GM19468 (cell line): ENCODE data around the gene ZBED2.
A peak's percentile ranks its signal among the peaks of the same experiment; 100 is the strongest.

ENCODE experiments used
- ATAC-seq: cut with Tn5 transposase; IDR thresholded peaks from one replicate; pipeline ENCODE4 v1.9.1; 2021; ENCODE audit warnings: mild to moderate bottlenecking, moderate library complexity, moderate number of reproducible peaks; ENCODE audit not compliant: unreplicated experiment; ENCODE audit errors: extremely low read depth

Gene ZBED2

DNA sequence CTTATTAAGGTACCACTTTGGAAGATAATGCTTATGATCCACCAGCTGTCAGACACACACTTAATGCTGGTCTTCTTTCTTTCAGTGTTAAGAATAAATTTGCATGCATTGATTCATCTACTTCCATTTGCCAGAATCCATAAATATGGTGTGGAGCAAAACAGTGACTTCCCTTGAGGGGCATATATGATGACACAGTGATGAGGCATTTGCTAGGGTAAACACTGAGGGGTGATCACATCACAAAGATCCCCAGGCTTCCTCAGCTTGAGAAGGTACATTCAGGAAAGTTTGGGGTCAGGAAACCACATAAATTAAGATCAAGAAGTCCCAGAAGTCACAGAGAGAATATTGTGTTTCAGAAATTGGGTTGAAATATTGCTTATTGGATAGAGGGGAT, 9.9 kb upstream of the ZBED2 start:
- no peak for ATAC-seq

DNA sequence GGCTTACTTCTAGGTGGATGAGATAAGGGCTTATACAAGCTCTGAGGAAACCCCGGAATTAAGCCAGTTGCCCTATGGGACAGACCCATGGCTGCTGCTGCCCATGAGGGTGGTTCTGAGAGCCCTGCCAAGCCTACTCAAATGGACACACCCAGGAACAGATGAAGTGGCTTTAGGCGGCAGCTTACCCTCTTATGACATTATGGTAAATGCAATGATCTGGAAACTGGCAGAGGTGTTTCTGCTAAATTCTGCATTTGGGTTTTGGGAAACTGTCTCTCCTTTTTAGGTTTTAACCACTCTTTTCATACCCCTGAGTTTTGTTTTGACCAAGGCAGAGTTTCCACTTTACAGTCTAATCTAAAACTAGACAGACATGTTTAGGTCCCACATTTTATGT, 9.0 kb upstream of the ZBED2 start:
- ATAC-seq: peak; percentile 12

DNA sequence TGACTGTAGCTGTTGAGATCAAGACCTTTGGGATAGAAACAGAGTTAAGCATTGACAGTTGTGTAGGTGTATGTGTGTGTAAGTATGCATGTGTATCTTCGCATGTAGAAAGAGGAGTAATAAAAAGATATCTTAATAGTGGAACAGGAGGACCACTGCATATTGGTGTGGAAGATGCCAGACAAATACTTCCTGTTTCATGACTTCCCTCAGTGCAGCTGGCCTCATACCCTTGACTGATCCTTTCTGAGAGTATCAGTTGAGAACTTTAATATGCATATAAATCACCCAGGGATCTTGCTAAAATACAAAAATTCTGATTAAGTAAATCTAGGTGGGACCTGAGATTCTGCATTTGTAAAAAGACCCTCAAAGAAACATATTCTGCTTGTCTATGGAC, 8.5 kb upstream of the ZBED2 start:
- ATAC-seq: peak; percentile 72

DNA sequence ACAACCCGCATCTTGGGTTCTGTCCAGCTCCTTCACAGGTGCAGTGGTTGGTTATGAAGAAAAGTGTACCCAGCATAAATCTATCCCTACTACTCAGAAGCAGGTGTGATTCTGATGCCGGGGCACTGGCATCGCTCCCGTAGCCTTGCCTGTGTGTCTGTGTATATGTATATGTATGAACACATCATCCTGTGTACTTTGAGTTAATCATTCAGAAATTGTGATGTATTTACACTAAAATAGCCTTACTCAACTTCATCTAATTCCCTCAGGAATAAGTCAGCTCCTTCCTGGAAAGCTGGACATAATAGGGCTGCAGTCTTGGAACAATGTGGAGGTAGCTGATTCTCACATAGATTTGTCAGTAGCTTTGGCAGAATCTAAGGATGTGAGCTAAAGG, 6.7 kb upstream of the ZBED2 start:
- ATAC-seq: no peak

DNA sequence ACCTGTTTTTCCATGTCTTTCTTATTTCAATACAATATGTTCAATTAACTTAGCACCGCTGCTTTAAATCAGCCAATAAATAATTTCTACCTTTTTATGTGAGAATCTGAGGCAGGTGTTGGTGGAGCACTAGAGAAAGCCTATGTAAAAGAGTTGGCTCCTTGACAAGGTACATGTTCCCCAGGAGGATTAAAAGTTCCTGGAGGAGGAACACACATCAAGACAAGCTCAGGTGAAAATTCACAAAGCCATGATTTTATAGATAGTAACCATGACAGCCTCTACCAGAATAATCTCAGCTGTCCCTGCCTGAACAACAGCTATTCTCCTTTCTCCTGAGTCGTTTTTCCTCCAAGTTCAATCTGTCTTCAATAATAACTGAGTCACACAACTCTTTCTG, 3.4 kb upstream of the ZBED2 start:
- no peak for ATAC-seq

DNA sequence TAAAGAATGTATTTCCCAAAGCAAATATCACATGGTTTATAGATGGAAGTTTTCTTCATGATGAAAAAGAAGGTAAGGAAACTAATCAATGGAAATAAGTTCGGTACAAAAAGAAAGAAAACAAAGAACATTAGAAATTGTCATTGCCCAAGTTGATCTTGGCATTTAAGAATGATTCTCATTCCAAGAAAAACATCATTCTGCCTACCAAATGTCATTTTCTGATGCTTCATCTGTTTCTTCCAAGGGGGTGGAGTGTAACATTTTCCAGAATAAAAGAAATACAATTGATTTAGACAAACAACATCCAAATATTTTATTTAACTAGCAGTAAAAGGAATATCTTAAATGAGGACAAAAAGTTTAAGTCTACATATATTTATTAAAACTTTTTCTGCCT, 3.0 kb upstream of the ZBED2 start:
- ATAC-seq: no peak

DNA sequence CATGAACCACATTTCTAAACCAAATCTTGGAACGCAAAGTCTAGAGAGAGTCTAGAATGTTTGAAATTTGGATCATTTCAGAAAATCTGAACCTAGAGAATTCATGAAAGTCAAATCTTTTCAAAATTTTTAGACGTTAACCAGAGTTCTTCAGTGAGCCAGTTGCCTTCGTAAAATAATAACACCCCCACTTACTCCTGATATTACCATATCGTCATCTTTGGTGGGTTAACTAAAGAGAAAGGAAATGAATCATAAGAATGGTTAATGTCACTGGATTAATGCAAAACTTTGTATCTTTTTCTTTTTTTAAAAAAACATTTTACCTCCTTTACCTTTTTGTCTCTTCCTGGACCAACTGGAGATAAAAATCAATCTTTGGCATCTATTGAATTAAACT, 1.2 kb upstream of the ZBED2 start:
- ATAC-seq: no peak

DNA sequence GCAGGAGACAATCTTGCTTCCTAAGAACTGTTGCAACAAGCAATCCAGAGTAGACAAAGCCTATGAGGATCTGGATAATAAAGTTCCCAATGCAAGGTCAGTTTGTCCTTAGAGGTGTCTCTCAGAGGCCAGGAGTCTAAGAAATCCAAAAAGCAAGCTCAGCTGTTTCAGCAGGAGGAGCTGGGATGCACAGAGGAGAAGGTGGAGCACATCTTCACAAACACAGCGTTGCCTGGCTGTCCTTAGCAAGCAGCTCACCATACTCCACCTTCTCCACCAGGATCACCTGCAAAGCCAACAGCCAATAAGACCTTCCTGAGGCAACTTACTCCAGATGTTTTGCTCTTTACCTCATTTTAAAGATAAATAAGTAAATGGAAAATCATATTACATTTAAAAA, 365 bp downstream of the ZBED2 start:
- ATAC-seq: no peak

DNA sequence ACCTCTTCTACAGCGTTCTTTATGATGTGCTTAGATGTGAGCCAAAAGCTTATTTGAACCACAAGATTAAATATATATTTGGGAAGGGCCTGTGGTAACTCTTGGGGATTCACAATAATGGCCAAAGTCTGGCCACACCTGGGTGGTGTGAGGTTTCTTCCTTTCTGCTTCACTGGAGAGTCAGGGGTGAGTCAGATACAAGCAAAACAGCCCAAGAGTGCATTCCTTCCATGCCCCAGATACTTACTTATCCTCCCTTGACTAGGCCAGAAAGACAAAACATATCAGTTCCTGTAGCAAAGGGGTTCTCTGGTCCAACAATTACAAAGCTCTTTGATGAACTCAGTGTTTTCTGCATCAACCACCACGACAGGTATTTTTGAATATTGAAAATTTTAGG, 941 bp downstream of the ZBED2 start:
- ATAC-seq: peak; percentile 45

DNA sequence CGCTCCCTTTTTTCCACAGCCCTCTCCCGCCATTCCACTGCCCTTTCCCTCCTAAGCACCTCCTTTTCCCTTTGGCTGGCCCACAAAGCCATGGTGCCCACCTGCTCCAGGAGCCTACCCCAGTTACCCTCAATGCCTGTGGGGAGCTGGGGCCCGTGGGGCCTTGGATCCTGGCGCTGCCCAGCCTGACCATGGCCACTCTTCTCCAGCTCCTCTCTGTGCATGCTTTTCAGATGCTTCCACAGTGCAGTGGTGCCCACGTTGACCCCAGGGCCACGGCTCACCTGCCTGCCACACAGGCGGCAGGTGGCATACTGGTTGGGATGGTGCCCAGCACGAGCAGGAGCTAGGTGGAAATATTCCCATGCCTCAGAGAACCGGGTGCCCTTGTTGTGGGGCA, 1.5 kb downstream of the ZBED2 start:
- ATAC-seq: no peak

DNA sequence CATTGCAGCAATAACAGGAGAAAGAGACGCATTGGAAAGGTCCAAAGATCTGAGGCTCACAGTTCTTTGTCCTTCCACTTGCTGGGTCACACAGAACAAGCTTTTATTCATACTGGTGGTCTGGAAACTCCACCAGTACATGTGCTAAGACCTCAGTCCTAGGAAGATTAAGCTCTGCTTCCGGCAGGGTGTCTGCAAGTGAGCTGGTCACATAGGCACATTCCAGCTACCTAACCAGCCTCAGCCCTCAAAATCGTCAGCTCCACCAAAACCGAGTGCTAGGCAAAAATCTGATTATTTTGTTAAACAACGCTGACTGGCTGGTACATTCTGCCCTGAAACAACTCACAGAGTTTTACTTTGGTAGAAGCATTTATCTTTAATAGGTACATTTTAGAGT, 2.2 kb downstream of the ZBED2 start:
- no peak for ATAC-seq

DNA sequence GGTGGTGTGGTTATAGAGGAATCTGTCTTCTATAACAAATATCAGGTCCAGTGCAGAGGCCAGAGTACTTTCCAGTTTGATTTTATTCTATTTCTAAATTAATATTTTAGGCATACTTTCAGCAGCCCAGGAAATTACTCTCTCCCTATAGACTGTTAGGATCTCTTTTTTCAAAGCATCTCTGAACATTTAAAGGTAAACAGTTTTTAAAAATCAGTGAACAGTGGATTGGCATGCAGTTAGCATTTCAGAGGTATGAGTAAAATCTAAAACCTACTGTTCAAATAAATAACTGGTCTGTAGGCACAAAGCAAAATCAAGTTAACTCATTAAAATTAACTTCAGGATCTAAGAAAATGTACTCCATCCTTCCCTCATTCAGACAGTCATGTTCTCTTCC, 3.0 kb downstream of the ZBED2 start:
- no peak for ATAC-seq

DNA sequence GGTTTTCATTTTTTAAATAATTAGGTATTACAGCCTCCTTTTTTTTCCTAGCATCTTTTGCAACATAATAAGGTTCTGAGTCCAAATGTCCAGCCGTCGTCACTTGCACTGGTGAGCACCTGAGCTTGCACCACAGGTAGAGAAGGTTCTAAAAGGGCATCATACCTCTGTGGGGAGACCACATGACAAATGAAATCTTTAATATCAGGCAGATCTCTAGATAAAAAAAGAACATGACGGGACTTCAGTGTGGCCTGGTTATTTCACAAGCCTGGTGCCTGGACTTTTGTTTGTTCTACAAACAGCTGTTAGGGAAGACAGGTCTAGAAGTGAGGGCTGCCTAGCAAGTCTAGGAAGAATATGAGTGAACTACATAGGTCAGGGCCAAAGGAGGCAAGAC, 3.6 kb downstream of the ZBED2 start:
- ATAC-seq: no peak

DNA sequence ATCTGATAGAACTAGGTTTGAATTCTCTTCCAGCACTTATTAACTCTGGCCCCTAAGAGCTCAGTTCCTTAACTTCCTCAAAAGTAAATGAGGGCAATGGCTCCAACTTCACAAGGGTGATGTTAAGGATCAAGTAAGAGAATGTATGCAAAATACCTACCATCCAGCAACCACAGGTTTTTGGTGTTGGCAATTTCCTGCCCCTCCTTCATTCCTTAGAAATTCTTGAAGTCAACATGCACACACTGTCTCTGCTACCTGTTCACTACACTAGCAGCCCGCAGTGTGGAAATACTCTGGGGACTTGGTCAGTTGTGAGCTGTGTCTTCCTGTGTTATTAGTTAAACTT, 5.0 kb downstream of the ZBED2 start:
- no peak for ATAC-seq

DNA sequence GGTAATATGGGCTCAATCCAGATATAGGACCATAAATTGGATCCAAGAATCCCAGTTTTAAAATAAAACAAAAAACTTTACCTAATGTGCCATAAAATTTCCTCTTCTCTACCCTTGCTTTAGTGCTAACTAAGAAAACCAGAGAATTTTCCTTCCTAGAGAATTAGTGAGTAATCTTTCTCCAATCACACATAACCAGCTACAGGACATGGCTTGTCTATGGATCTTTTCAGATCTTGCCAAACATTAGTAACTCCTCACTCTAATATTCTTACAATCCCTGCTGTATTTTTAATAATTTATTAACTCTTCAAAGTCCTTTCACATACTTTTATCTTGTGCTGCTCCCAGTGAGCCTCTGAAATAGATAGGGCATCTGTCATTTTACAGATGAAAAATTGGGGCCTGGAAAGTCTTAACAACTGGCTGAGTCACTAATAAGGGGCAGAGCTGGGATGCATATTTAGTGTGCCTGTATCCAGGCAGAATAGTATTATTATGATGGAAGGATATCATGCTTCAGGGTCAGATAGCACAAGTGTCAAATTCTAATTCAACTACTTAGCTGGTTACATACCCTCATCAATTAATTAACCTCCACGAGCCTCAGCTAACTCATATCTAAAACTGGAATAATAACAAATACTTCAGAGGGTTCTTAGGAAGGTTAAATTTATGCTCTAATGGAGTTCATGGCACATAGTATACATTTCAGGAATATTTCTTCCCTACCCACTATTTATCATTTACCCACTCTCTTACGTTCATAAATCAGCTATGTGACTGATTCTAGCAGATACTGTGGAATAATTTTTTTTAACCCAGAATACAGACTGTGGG, 5.6 kb downstream of the ZBED2 start:
- no peak for ATAC-seq

DNA sequence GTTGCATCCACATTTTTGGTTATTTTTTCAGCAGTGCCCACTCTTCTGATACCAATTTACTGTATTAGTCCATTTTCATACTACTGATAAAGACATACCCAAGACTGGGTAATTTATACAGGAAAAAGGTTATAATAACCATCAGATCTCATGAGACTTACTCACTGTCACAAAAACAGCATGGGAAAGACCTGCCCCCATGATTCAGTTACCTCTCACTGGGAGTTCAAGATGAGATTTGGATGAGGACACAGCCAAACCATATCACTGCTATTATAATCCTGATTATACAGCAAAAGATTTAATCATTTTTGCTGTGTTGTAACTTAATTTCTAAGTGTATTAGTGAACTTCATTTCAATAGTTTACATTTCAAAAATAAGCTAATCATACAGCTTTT, 6.6 kb downstream of the ZBED2 start:
- no peak for ATAC-seq

DNA sequence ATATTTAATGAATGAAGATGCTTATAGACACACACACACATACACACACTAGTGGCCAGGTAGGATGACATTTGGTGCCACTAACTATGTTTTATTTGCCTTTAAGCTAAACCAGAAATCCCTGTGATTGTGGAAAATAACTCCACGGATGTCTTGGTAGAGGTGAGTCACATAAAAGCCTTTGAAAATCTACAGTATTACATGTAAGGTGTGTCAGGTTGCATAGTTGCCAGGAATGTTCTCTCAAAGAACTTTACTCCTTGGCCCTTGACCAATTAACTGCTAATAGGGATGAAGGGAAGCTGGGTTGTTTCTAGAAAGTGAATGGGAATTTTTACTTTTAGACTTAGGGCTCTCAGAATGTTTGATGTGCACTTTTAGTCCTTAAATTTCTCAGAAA, 9.9 kb downstream of the ZBED2 start:
- ATAC-seq: no peak

DNA sequence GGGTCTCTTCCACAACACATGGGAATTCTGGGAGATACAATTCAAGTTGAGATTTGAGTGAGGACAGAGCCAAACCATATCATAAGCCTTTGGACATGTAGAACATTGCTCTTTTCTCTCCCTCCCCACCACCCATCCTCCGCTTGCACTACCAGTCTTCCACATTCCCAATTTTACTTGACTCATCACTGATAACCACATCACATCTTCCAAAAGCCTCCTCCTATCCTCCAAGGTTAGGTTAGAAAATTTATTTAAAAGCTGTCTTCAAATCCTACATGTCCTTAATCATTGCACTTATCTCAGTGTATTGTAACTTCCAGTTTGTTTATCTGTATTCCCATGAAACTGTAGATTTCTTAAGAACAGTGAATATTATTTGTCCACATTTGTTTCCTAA, 10.4 kb downstream of the ZBED2 start:
- ATAC-seq: no peak

DNA sequence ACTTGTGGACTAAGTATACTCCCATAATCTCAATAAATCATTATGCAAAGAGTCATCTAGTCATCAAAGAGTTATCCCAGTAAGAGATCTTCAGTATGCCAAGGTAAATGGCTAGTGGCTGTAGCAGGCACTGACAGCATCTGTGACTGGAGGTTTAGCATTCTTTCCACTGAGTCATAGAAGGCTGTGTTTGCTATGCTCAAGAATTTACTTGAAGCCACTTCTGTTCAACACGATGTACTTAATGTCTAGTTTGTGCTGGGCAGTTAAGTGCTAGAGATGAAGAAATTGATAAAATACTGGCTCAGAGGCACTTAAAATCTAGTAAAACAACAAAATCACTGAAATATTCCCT, 13.0 kb downstream of the ZBED2 start:
- no peak for ATAC-seq

DNA sequence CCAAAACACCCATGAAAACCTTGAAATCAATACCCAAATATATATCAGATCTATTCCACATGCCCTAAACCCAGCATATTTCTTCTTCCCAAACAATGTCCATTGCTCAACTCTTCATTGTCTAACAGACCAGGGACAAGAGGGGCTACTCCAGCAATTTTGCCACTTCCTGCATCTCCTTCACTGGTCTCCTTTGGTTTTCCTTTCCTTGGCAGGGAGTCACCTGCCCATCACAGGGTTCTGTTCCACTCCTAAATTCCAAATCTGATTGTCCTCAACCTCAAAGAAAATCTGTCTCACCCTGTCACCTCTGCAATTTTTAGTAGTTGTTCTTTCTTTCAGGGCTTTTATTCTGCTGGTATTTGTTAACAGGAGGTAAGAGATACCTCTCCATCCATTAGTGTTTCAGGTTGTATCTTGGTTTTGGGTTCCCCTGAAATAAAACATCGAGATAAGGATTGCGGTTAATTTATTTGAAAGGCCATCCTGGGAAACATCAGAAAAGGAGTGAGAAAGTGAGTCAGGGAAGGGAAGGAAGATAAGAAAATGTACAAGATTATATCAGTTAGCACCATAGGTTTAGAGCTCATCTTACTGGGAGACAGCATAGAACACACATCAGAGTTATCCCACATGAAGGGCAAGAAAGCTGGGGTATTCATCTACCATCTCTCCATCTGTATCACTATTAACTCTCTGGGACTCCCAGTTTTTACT, 13.6 kb downstream of the ZBED2 start:
- ATAC-seq: no peak

DNA sequence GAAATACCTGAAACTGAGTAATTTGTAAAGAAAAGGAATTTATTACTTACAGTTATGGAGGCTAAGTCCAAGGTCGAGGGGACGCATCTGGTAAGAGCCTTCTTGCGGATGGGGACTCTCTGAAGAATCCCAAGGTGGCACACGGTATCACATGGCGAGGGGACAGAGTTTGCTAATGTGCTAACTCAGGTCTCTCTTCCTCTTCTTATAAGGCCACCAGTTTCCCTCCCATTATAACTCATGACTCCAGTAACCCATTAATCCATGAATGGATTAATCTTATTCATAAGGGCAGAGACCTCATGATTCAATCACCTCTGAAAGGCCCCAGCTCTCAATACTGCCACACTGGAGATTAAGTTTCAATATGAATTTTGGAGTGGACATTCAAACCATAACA, 15.7 kb downstream of the ZBED2 start:
- no peak for ATAC-seq

DNA sequence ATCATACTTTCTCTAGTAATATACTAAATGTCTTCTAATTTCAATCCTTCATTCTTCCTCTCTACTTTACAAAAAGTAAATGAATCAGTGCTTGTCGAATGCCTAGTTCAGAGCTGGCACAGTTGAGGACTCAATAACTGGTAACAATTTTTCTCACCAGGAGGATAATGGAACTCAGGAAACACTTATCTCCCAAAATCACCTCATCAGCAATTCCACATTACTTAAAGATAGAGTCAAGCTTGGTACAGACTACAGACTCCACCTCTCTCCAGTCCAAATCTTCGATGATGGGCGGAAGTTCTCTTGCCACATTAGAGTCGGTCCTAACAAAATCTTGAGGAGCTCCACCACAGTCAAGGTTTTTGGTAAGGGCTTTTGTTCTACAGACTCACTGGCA, 16.3 kb downstream of the ZBED2 start:
- ATAC-seq: no peak
